ENCODE data around the gene CACNA2D2. TPM values are rescaled to one million over a fixed set of nuclear protein-coding genes. Genes with fewer than 3 reads are reported as not detected.

The CACNA2D2 gene
- total RNA-seq, 1 donor from 2014 or later: 0.53 TPM

DNA sequence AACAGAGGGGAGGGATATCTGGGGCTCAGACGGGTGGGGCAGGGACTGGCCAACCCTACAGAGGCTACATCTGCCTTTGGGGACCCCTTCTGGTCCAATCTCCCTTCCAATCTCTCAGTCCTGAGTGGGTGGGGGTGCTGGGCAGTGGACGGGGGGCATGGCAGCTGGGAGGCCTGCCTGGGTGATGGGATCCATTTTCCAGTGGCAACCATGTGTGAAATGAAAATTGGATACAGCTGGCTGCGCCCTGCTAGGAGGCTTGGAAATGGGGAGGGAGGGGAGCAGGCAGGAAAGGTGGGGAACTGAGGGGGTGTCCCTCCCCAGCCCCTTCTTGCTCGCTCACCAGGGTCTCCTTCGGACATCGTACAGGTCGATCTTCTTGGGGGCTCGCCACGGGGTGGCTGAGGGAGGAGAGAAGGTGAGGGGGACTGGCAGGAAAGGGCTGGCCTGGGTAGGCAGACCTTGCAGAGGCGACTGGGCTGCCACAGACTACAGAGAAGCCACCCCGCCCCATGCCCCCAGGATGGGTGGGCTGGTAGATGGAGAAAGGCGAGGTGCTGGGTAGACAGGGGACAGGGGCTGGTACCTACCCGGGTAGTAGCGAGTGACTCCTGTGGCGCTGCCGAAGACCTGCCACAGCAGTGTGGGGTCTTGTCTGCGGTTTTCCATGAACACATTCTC, 122.9 kb downstream of the CACNA2D2 start:
- ChIA-PET POLR2A (no interaction called here), CTCF (interaction anchor here (1.0 kb wide), 1 partner anchor 235 kb away, joined by 3 read pairs; no protein-coding TSS in a partner anchor)
- intact Hi-C loops (cut with micrococcal nuclease): no loop called here
- Mint-ChIP-seq H3K36me3 (ENCODE audit: low read depth) (no peaks in the 10 kb centered on the region), H3K27me3 (no peaks in the 10 kb centered on the region), H3K4me3 (no peak overlapping the region), H3K27ac (no peak overlapping the region), H3K4me1 (no peaks in the 10 kb centered on the region), H3K9me3 (no peaks in the 10 kb centered on the region)
- TF ChIP-seq, protein P1, sequence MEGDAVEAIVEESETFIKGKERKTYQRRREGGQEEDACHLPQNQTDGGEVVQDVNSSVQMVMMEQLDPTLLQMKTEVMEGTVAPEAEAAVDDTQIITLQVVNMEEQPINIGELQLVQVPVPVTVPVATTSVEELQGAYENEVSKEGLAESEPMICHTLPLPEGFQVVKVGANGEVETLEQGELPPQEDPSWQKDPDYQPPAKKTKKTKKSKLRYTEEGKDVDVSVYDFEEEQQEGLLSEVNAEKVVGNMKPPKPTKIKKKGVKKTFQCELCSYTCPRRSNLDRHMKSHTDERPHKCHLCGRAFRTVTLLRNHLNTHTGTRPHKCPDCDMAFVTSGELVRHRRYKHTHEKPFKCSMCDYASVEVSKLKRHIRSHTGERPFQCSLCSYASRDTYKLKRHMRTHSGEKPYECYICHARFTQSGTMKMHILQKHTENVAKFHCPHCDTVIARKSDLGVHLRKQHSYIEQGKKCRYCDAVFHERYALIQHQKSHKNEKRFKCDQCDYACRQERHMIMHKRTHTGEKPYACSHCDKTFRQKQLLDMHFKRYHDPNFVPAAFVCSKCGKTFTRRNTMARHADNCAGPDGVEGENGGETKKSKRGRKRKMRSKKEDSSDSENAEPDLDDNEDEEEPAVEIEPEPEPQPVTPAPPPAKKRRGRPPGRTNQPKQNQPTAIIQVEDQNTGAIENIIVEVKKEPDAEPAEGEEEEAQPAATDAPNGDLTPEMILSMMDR (IDR thresholded peaks at IDR 0.05): no peak
- ATAC-seq (ENCODE audit: low read depth): no peak
- no peak for DNase-seq

GRCh38 chr3:50378757-50379156, 124.7 kb downstream of the CACNA2D2 start:
- DNase-seq (no peak), ATAC-seq (ENCODE audit: low read depth) (no peak)
- POLR2A ChIA-PET: no interaction called here
- Mint-ChIP-seq H3K36me3 (ENCODE audit: low read depth) (no peaks in the 10 kb centered on the region), H3K27me3 (no peaks in the 10 kb centered on the region), H3K4me1 (no peaks in the 10 kb centered on the region), H3K9me3 (no peaks in the 10 kb centered on the region), H3K27ac (no peak overlapping the region), H3K4me3 (no peak overlapping the region)
- intact Hi-C loops (cut with micrococcal nuclease): no loop called here
- TF ChIP-seq, protein P1 (IDR thresholded peaks at IDR 0.05): no peak
- CTCF ChIA-PET: no interaction called here

DNA sequence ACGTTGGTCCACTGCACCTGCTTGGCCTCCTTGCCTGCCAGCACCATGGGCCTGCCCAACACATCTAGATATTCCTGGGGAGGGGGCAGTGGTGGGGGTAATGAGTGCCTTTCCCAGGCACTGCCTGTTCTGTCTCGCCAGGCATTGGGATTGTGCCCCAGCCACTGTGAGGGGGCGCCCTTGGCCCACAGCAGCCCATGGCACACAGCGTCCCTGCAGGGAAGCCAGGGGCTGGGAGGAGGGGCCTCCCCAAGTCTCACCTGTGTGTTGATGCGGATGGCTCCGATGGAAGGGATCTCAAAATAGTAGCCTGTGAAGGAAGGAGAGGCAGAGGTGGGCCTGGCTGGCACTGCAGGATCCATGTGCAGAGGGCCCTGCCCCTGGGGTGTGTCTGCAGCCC, 125.4 kb downstream of the CACNA2D2 start:
- Mint-ChIP-seq H3K4me1 (no peaks in the 10 kb centered on the region), H3K27me3 (no peaks in the 10 kb centered on the region), H3K36me3 (ENCODE audit: low read depth) (no peaks in the 10 kb centered on the region), H3K27ac (no peak overlapping the region), H3K4me3 (no peak overlapping the region), H3K9me3 (no peaks in the 10 kb centered on the region)
- TF ChIP-seq, protein P1 (IDR thresholded peaks at IDR 0.05): no peak
- ATAC-seq (ENCODE audit: low read depth) (no peak), DNase-seq (no peak)
- intact Hi-C loops (cut with micrococcal nuclease): no loop called here
- POLR2A ChIA-PET: no interaction called here
- CTCF ChIA-PET: no interaction called here

DNA sequence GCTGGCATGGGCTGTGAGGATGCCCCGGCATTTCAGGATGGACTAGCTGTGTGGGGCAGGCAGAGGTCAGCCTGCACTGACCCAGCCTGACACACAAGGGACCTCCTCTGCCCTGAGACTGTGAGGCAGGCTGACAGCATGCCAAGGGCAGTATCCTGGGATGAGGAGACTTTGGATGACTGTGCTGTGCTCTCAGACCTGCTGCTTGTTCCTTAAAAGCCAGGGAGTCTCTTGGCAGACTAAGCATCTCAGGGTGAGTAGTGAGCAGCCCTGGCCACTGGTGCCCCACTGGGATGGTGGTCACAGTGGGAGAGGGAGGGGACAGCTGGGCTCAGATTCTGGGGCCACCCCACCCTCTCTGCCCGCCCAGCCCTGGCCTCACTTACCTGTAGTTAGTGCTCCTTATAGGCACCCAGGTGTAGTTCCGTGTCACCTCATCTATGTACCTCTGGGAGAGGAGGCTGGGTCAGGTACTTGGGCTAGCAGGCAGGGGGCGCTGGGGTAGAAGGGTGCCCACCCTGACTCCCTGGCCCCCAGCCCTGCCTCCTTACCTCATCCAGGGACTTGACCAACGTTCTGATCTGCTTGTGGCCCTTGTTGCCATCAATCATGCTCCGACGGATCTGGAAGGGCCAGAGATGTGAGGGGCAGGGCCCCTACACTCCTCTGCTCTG, 128.0 kb downstream of the CACNA2D2 start:
- ATAC-seq (ENCODE audit: low read depth) (no peak), DNase-seq (no peak)
- H3K36me3 Mint-ChIP-seq (ENCODE audit: low read depth): no peaks in the 10 kb centered on the region
- intact Hi-C loops (cut with micrococcal nuclease): no loop called here
- H3K27ac Mint-ChIP-seq: no peak overlapping the region
- H3K27me3 Mint-ChIP-seq: no peaks in the 10 kb centered on the region
- no peaks in the 10 kb centered on the region for H3K4me1 Mint-ChIP-seq
- POLR2A ChIA-PET: no interaction called here
- CTCF ChIA-PET: no interaction called here
- H3K9me3 Mint-ChIP-seq: no peaks in the 10 kb centered on the region
- H3K4me3 Mint-ChIP-seq: no peak overlapping the region
- TF ChIP-seq, protein P1 (IDR thresholded peaks at IDR 0.05): no peak

GRCh38 chr3:50374363-50375257, 128.8 kb downstream of the CACNA2D2 start:
- Mint-ChIP-seq H3K27ac (no peak overlapping the region), H3K27me3 (no peaks in the 10 kb centered on the region), H3K4me3 (no peak overlapping the region), H3K4me1 (no peaks in the 10 kb centered on the region), H3K9me3 (no peaks in the 10 kb centered on the region), H3K36me3 (ENCODE audit: low read depth) (no peaks in the 10 kb centered on the region)
- TF ChIP-seq, protein P1 (IDR thresholded peaks at IDR 0.05): no peak
- ChIA-PET CTCF (no interaction called here), POLR2A (no interaction called here)
- ATAC-seq (ENCODE audit: low read depth): no peak
- DNase-seq: no peak
- intact Hi-C loops (cut with micrococcal nuclease): no loop called here

All from activated B cell treated with CpG ODN at 0.5 μM for 24 hours (primary cell).